MM.1S (cell line): ENCODE results near the gene HNRNPLL.

ENCODE experiments used
- DNase-seq: peaks from one replicate; pipeline ENCODE4 v3.0.0-alpha.2; 2015
- H2AFZ ChIP-seq: fragments of 300-600 bp; sonication (generic); 2 replicates; pipeline ENCODE4 v1.6.0; 2016; ENCODE audit warnings: antibody characterized with exemption, low read length
- H3F3A ChIP-seq: fragments of 300-600 bp; sonication (generic); 2 replicates; pipeline ENCODE4 v1.6.1; 2016; ENCODE audit warnings: mild to moderate bottlenecking, antibody characterized with exemption, low read length, moderate library complexity, mixed read lengths; ENCODE audit not compliant: insufficient read depth
- H3K27ac ChIP-seq: fragments of 300-600 bp; sonication (generic); 2 replicates; pipeline ENCODE4 v1.5.1; 2016; ENCODE audit warnings: mild to moderate bottlenecking, low read length
- H3K27me3 ChIP-seq: fragments of 300-600 bp; sonication (generic); replicated peaks from 2 replicates; pipeline ENCODE4 v1.6.0; 2016; ENCODE audit warnings: low read length; ENCODE audit not compliant: insufficient read depth
- H3K36me3 ChIP-seq: fragments of 300-600 bp; sonication (generic); replicated peaks from 2 replicates; pipeline ENCODE4 v1.6.1; 2016; ENCODE audit warnings: mild to moderate bottlenecking, low read length, mixed read lengths; ENCODE audit not compliant: insufficient read depth
- H3K4me1 ChIP-seq: fragments of 300-600 bp; sonication (generic); 2 replicates; pipeline ENCODE4 v1.6.1; 2016; ENCODE audit warnings: low read length, mixed read lengths
- H3K4me2 ChIP-seq: fragments of 300-600 bp; sonication (generic); 2 replicates; pipeline ENCODE4 v1.6.0; 2016; ENCODE audit warnings: low read depth, low read length
- H3K4me3 ChIP-seq: fragments of 300-600 bp; sonication (generic); 2 replicates; pipeline ENCODE4 v1.5.1; 2016; ENCODE audit warnings: low read length, mixed read lengths
- H3K79me2 ChIP-seq: fragments of 300-600 bp; sonication (generic); 2 replicates; pipeline ENCODE4 v1.6.1; 2016; ENCODE audit warnings: mixed run types, low read length, mixed read lengths
- H3K9ac ChIP-seq: fragments of 300-600 bp; sonication (generic); 2 replicates; pipeline ENCODE4 v1.6.1; 2016; ENCODE audit warnings: low read length, mixed read lengths
- H3K9me2 ChIP-seq: fragments of 300-600 bp; sonication (generic); replicated peaks from 2 replicates; pipeline ENCODE4 v1.6.1; 2016; ENCODE audit warnings: mild to moderate bottlenecking, low read length, mixed read lengths; ENCODE audit not compliant: insufficient read depth
- H3K9me3 ChIP-seq: fragments of 300-600 bp; sonication (generic); replicated peaks from 2 replicates; pipeline ENCODE4 v1.6.1; 2016; ENCODE audit warnings: mild to moderate bottlenecking, low read length, mixed read lengths; ENCODE audit not compliant: insufficient read depth
- H4K20me1 ChIP-seq: fragments of 300-600 bp; sonication (generic); 2 replicates; pipeline ENCODE4 v1.6.1; 2016; ENCODE audit warnings: mild to moderate bottlenecking, low read length, moderate library complexity, mixed read lengths; ENCODE audit not compliant: insufficient read depth
- CTCF ChIP-seq: fragments of 300-600 bp; sonication (generic); IDR thresholded peaks from 2 replicates; pipeline ENCODE4 v1.5.1; 2016; ENCODE audit warnings: antibody characterized with exemption, low read length, mixed read lengths
- EZH2 ChIP-seq: fragments of 300-600 bp; sonication (generic); optimal IDR thresholded peaks from 2 replicates; pipeline ENCODE3; 2017; ENCODE audit warnings: low read depth, mild to moderate bottlenecking, antibody characterized with exemption, low read length, mixed read lengths
- EZH2phosphoT487 ChIP-seq: fragments of 300-600 bp; sonication (generic); IDR thresholded peaks from 2 replicates; pipeline ENCODE4 v1.6.1; 2018; ENCODE audit warnings: antibody characterized with exemption, low read length

Gene HNRNPLL

DNA sequence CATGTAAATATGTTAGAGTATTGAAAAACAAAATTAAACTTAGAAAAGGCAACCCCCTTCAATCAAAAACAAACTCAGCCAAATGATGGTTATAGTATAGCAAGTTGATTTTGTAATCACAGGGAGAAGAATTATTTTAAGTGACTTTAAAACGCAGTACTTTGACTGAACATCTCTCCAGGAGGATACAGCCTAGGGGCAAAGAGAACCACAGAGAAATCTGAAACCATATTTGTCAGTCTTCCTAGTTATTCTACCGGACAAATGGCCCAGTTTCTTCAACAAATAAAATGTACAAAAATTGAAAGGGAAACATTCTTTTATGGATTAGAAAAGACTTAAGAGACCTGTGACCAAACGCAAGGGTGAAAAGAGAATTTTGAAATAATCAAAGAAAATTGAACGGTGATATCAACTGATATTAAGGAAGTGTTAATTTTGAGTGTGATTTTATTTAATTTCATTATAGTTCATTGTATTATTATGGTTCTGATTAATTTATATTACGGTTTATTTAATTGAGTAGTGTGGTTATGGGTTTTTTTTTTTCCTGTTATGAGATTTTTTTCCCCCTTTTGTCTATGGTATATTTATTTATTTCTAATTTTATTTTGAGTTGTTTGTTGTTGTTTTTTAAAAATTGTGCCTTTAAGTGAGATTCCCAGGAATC lies 75.3 kb downstream of the HNRNPLL start:
- Histone ChIP-seq H3K27me3 (no peaks in the 10 kb centered on the region), H3K4me2 (no peak overlapping the region), H3K36me3 (no peaks in the 10 kb centered on the region), H3K4me3 (no peak overlapping the region), H3K4me1 (peaks cover 1% of the 10 kb centered on the region; the same call in 1 of the 2 replicates), H3K27ac (no peak overlapping the region), H3F3A (peaks cover 4% of the 10 kb centered on the region; the same call in 1 of the 2 replicates), H3K79me2 (no peaks in the 10 kb centered on the region), H3K9ac (no peak overlapping the region), H3K9me2 (no peaks in the 10 kb centered on the region), H3K9me3 (no peaks in the 10 kb centered on the region), H4K20me1 (no peaks in the 10 kb centered on the region), H2AFZ (no peak overlapping the region)
- TF ChIP-seq CTCF (no peak), EZH2phosphoT487 (no peak), EZH2 (no peak)
- no peak for DNase-seq

DNA sequence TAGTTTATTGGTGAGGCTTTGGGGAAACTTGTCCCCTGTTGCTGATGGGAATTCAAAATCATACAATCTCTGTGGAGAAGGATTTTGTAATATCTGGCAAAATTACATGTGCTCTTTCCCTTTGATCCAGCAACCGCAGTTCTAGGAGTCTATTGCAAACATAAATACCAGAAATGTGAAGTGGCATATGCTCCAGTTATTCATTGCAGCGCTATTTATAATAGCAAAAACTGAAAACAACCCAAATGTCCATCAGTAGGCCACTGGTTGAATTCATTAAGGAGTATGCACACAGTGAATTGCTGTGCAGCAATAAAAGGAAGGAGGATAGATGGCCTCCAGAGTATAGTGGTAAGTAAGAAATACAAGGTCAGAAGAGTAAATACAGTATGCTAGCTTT lies 76.5 kb downstream of the HNRNPLL start:
- Histone ChIP-seq H3K9me3 (no peaks in the 10 kb centered on the region), H3K9ac (no peak overlapping the region), H3K27ac (no peak overlapping the region), H3K4me3 (no peak overlapping the region), H3F3A (no peaks in the 10 kb centered on the region), H3K36me3 (no peaks in the 10 kb centered on the region), H3K27me3 (no peaks in the 10 kb centered on the region), H3K4me2 (no peak overlapping the region), H4K20me1 (no peaks in the 10 kb centered on the region), H3K79me2 (no peaks in the 10 kb centered on the region), H2AFZ (no peak overlapping the region), H3K4me1 (no peaks in the 10 kb centered on the region), H3K9me2 (no peaks in the 10 kb centered on the region)
- TF ChIP-seq EZH2 = no peak
- DNase-seq = no peak

DNA sequence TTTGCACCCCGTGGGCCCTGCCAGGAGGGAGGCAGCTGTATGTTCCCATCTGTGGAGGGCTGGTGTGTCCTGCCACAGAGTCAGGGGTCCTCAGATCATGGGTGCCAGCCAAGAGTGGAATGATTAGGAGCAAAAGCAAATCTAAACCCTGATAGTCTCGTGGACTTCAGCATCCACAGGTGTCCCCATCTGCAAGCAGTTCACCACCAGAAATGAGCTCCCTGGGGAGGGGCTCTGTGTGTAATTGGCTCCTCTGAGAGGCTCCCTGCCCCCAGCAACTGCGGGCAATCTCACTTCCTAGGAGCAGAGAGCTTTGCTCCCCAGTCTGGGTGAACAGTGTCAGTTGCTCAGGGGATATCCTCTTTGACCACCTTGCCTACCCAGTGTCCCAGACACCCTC lies 78.1 kb downstream of the HNRNPLL start:
- Histone ChIP-seq H3K4me1 (no peaks in the 10 kb centered on the region), H3F3A (no peaks in the 10 kb centered on the region), H3K9ac (no peak overlapping the region), H3K4me2 (no peak overlapping the region), H3K27me3 (no peaks in the 10 kb centered on the region), H3K4me3 (no peak overlapping the region), H3K36me3 (no peaks in the 10 kb centered on the region), H2AFZ (no peak overlapping the region; the same call in 1 of the 2 replicates), H3K27ac (no peak overlapping the region), H4K20me1 (no peaks in the 10 kb centered on the region), H3K9me3 (no peaks in the 10 kb centered on the region), H3K79me2 (no peaks in the 10 kb centered on the region), H3K9me2 (no peaks in the 10 kb centered on the region)
- no peak for TF ChIP-seq CTCF
- TF ChIP-seq EZH2phosphoT487 = no peak
- TF ChIP-seq EZH2 = no peak
- no peak for DNase-seq

- H3F3A ChIP-seq = no peaks in the 10 kb centered on the region
- no peaks in the 10 kb centered on the region for H3K27me3 ChIP-seq
- no peak for DNase-seq
- no peaks in the 10 kb centered on the region for H4K20me1 ChIP-seq
- no peak overlapping the region for H3K27ac ChIP-seq
- H3K9me2 ChIP-seq = no peaks in the 10 kb centered on the region
- H3K36me3 ChIP-seq = no peaks in the 10 kb centered on the region
- H3K4me2 ChIP-seq = no peak overlapping the region
- no peaks in the 10 kb centered on the region for H3K9me3 ChIP-seq
- TF ChIP-seq CTCF (no peak), EZH2phosphoT487 (no peak), EZH2 (no peak)
- no peaks in the 10 kb centered on the region for H3K79me2 ChIP-seq
- H3K4me1 ChIP-seq = no peaks in the 10 kb centered on the region
- H3K9ac ChIP-seq = no peak overlapping the region
- no peak overlapping the region for H2AFZ ChIP-seq
- no peak overlapping the region for H3K4me3 ChIP-seq
These were observed 78.8 kb downstream of the HNRNPLL start for GRCh38 chr2:38523728-38524437.
